ENCODE results near the gene PVALB.

Gene PVALB

GRCh38 chr22:36816636-36817524 is at the start of gene PVALB:
PVALB (minus strand) TSS chr22:36817035; CDS start chr22:36817005, 30 bp downstream.
- no peak for DNase-seq (ENCODE audit: low spot score)

GRCh38 chr22:36865346-36865745 is 48.5 kb upstream of the PVALB start:
- DNase-seq (ENCODE audit: low spot score) = no peak

- DNase-seq (ENCODE audit: low spot score) = no peak
Observed at GRCh38 chr22:36864454-36865215, 47.8 kb upstream of the PVALB start.

- DNase-seq (ENCODE audit: low spot score) = no peak
Observed at GRCh38 chr22:36863979-36864378, 47.1 kb upstream of the PVALB start.

- no peak for DNase-seq (ENCODE audit: low spot score)
Observed at GRCh38 chr22:36863281-36863680, 46.4 kb upstream of the PVALB start.

- DNase-seq (ENCODE audit: low spot score) = peak; percentile 17
Observed at GRCh38 chr22:36862251-36863242, 45.7 kb upstream of the PVALB start.

- peak; percentile 49 for DNase-seq (ENCODE audit: low spot score)
Observed at GRCh38 chr22:36860821-36861659, 44.2 kb upstream of the PVALB start, which contains the start of gene NCF4. NCF4 (plus strand) TSS chr22:36861006; CDS start chr22:36861172, 166 bp downstream.

GRCh38 chr22:36860438-36860820 is 43.6 kb upstream of the PVALB start:
- no peak for DNase-seq (ENCODE audit: low spot score)

- DNase-seq (ENCODE audit: low spot score) = no peak
Observed at GRCh38 chr22:36860017-36860416, 43.2 kb upstream of the PVALB start.

- no peak for DNase-seq (ENCODE audit: low spot score)
Observed at GRCh38 chr22:36858966-36859365, 42.1 kb upstream of the PVALB start.

- DNase-seq (ENCODE audit: low spot score) = no peak
Observed at GRCh38 chr22:36858156-36858555, 41.3 kb upstream of the PVALB start.

- no peak for DNase-seq (ENCODE audit: low spot score)
Observed at GRCh38 chr22:36856792-36857135, 39.9 kb upstream of the PVALB start.

GRCh38 chr22:36856121-36856791 is 39.4 kb upstream of the PVALB start:
- peak; percentile 88 for DNase-seq (ENCODE audit: low spot score)

GRCh38 chr22:36855478-36855877 is 38.6 kb upstream of the PVALB start:
- no peak for DNase-seq (ENCODE audit: low spot score)

GRCh38 chr22:36853407-36854099 is 36.7 kb upstream of the PVALB start:
- peak; percentile 86 for DNase-seq (ENCODE audit: low spot score)

GRCh38 chr22:36852056-36852973 is 35.5 kb upstream of the PVALB start:
- DNase-seq (ENCODE audit: low spot score) = no peak

GRCh38 chr22:36850682-36851081 is 33.8 kb upstream of the PVALB start:
- DNase-seq (ENCODE audit: low spot score) = no peak

- no peak for DNase-seq (ENCODE audit: low spot score)
Observed at GRCh38 chr22:36850056-36850455, 33.2 kb upstream of the PVALB start.

- no peak for DNase-seq (ENCODE audit: low spot score)
Observed at GRCh38 chr22:36846949-36847348, 30.1 kb upstream of the PVALB start.
